ENCODE data around the gene PRKD1. TPM values are rescaled to one million over a fixed set of nuclear protein-coding genes. Genes with fewer than 3 reads are reported as not detected.

PRKD1 gene
- total RNA-seq, 4 donors from 2014 or later: 3.5 to 6.4 (median 4.4) TPM

GRCh38 chr14:29672831-29673230 lies 254.8 kb downstream of the PRKD1 start:
- no peak overlapping the region for H3K27ac ChIP-seq
- no peaks in the 10 kb centered on the region for H3K36me3 ChIP-seq
- TF ChIP-seq POLR2AphosphoS5 (IDR thresholded peaks at IDR 0.05) (no peak), CTCF (IDR thresholded peaks at IDR 0.05) (no peak), EP300 (IDR thresholded peaks at IDR 0.05; ENCODE audit: low read depth) (no peak), POLR2A (IDR thresholded peaks at IDR 0.05) (no peak)
- no peaks in the 10 kb centered on the region for H3K27me3 ChIP-seq
- 71 to 74% methylated on average over 3 of the region's 3 CpGs for WGBS, 2 donors (ENCODE audit: low coverage in 1 of 2)
- DNase-seq: no peak
- no peaks in the 10 kb centered on the region for H3K9me3 ChIP-seq
- H3K4me1 ChIP-seq: no peaks in the 10 kb centered on the region
- no peak overlapping the region for H3K4me3 ChIP-seq
- intact Hi-C loops (cut with DNase I; ENCODE audit: low total_unique reads): no loop called here
- in situ Hi-C loops (cut with MboI; ENCODE audit: low pct_ligation_motif_present in 1 of 4, low pct_unique_long_range_greater_than_20kb in 1 of 4, low sequenced_read_pairs in 3 of 4): no loop called here

- WGBS, 2 donors (ENCODE audit: low coverage in 1 of 2): 55 to 83% methylated on average over 1 of the region's 1 CpG
- H3K4me3 ChIP-seq: no peak overlapping the region
- no peaks in the 10 kb centered on the region for H3K36me3 ChIP-seq
These were observed 256.6 kb downstream of the PRKD1 start for GRCh38 chr14:29671034-29671433.

GRCh38 chr14:29668201-29668600 lies 259.4 kb downstream of the PRKD1 start:
- H3K27me3 ChIP-seq: no peaks in the 10 kb centered on the region
- no peak overlapping the region for H3K27ac ChIP-seq
- no peak overlapping the region for H3K4me3 ChIP-seq
- in situ Hi-C loops (cut with MboI; ENCODE audit: low pct_ligation_motif_present in 1 of 4, low pct_unique_long_range_greater_than_20kb in 1 of 4, low sequenced_read_pairs in 3 of 4): no loop called here
- TF ChIP-seq EP300 (IDR thresholded peaks at IDR 0.05; ENCODE audit: low read depth): no peak
- no peak for TF ChIP-seq POLR2A (IDR thresholded peaks at IDR 0.05)
- no peak for TF ChIP-seq POLR2AphosphoS5 (IDR thresholded peaks at IDR 0.05)
- TF ChIP-seq CTCF (IDR thresholded peaks at IDR 0.05): no peak
- no peaks in the 10 kb centered on the region for H3K9me3 ChIP-seq
- 78 to 83% methylated on average over 1 of the region's 1 CpG for WGBS, 2 donors (ENCODE audit: low coverage in 1 of 2)
- H3K4me1 ChIP-seq: no peaks in the 10 kb centered on the region
- H3K36me3 ChIP-seq: no peaks in the 10 kb centered on the region
- intact Hi-C loops (cut with DNase I; ENCODE audit: low total_unique reads): no loop called here
- DNase-seq: no peak

More at GRCh38 chr14:29671034-29671433, 256.6 kb downstream of the PRKD1 start:
- in situ Hi-C loops (cut with MboI; ENCODE audit: low pct_ligation_motif_present in 1 of 4, low pct_unique_long_range_greater_than_20kb in 1 of 4, low sequenced_read_pairs in 3 of 4): no loop called here
- no peaks in the 10 kb centered on the region for H3K4me1 ChIP-seq
- H3K9me3 ChIP-seq: no peaks in the 10 kb centered on the region
- intact Hi-C loops (cut with DNase I; ENCODE audit: low total_unique reads): no loop called here
- DNase-seq: no peak
- TF ChIP-seq EP300 (IDR thresholded peaks at IDR 0.05; ENCODE audit: low read depth): no peak
- no peak for TF ChIP-seq CTCF (IDR thresholded peaks at IDR 0.05)
- no peak for TF ChIP-seq POLR2AphosphoS5 (IDR thresholded peaks at IDR 0.05)
- no peak for TF ChIP-seq POLR2A (IDR thresholded peaks at IDR 0.05)
- H3K27me3 ChIP-seq: no peaks in the 10 kb centered on the region
- peak overlapping the region in 2 of 4 donors; percentile 3 to 13 for H3K27ac ChIP-seq

- in situ Hi-C loops (cut with MboI; ENCODE audit: low pct_ligation_motif_present in 1 of 4, low pct_unique_long_range_greater_than_20kb in 1 of 4, low sequenced_read_pairs in 3 of 4): no loop called here
- Histone ChIP-seq H3K27me3 (no peaks in the 10 kb centered on the region), H3K4me3 (no peak overlapping the region), H3K36me3 (no peaks in the 10 kb centered on the region), H3K9me3 (no peaks in the 10 kb centered on the region), H3K27ac (no peak overlapping the region), H3K4me1 (no peaks in the 10 kb centered on the region)
- 88 to 93% methylated on average over 5 of the region's 5 CpGs for WGBS, 2 donors (ENCODE audit: low coverage in 1 of 2)
- no peak for DNase-seq
- intact Hi-C loops (cut with DNase I; ENCODE audit: low total_unique reads): no loop called here
- TF ChIP-seq EP300 (IDR thresholded peaks at IDR 0.05; ENCODE audit: low read depth) (no peak), CTCF (IDR thresholded peaks at IDR 0.05) (no peak), POLR2AphosphoS5 (IDR thresholded peaks at IDR 0.05) (no peak)
These were observed 263.1 kb downstream of the PRKD1 start for GRCh38 chr14:29664515-29664914.
